Psoas muscle (tissue), 8 donors: ENCODE data around the gene IFNGR1. TPM values are rescaled to one million over a fixed set of nuclear protein-coding genes. Genes with fewer than 3 reads are reported as not detected.

Source experiments
- ATAC-seq, 4 donors: fragments of 200-7000 bp; cut with Tn5 transposase; one replicate each; pipeline ENCODE4 v1.9.1; 2020; ENCODE audit warnings: moderate library complexity in 3 of 4, mild to moderate bottlenecking in 2 of 4
- DNase-seq, 2 donors: peaks; one replicate each; pipeline ENCODE4 v3.0.0-alpha.2; 2020
- H3K27ac ChIP-seq: fragments of 200-600 bp; one replicate; pipeline ENCODE4 v1.8.0; 2022
- H3K27me3 ChIP-seq, 3 donors: fragments of 200-600 bp in 1 of 3; one replicate each; pipeline versions ENCODE4 v1.6.1 to v1.8.0; 2013 to 2022; ENCODE audit warnings: low read length in 2 of 3, mild to moderate bottlenecking in 2 of 3, moderate library complexity in 1 of 3; ENCODE audit not compliant: insufficient read depth in 3 of 3
- H3K36me3 ChIP-seq, 2 donors: fragments of 200-600 bp in 1 of 2; one replicate each; pipeline versions ENCODE4 v1.6.1 to v1.8.0; 2013 to 2022; ENCODE audit warnings: low read depth in 1 of 2, mild to moderate bottlenecking in 1 of 2, moderate library complexity in 1 of 2; ENCODE audit not compliant: insufficient read depth in 1 of 2
- H3K4me1 ChIP-seq: fragments of 200-600 bp; one replicate; pipeline ENCODE4 v1.8.0; 2022
- H3K4me3 ChIP-seq: fragments of 200-600 bp; one replicate; pipeline ENCODE4 v1.8.0; 2022; ENCODE audit warnings: mild to moderate bottlenecking
- H3K9me3 ChIP-seq: fragments of 200-600 bp; one replicate; pipeline ENCODE4 v1.8.0; 2022
- CTCF ChIP-seq: fragments of 200-600 bp; IDR thresholded peaks from one replicate; pipeline ENCODE4 v1.8.0; 2022; ENCODE audit warnings: antibody characterized with exemption
- WGBS, 3 donors: extraction: QIAGEN DNeasy Blood & Tissue Kit; methylation state at CpG; one replicate each; pipeline versions ENCODE4 v1.1.6 to v1.1.7; 2013; 5-methylcytosine and 5-hydroxymethylcytosine counted together
- intact Hi-C, 2 donors: fragments of 100-400 bp; cut with DNase I; formaldehyde crosslinking; loops; one replicate each; pipeline versions ENCODE4 v1.11.0 to v1.14.2; 2022
- polyA plus RNA-seq, 3 donors: library from polyadenylated mRNA; stranded (reverse); fragments of 200-250 nt; gene quantifications; one replicate each; pipeline ENCODE4 v1.2.3, GENCODE V29; 2013
- total RNA-seq, 4 donors: library from RNA; stranded (reverse); fragmentation: NEBNext Ultra II Directional in 2 of 4; extraction: Animal tissue kit (Norgen Biotek cat#: 25700) in 2 of 4; gene quantifications; one replicate each; pipeline versions ENCODE4 v1.2.1 to v1.2.4, GENCODE V29; 2021 to 2023
- donor health status: healthy with polysubstance abuse.
- donor health status: DM: no; HTN: no; CAD: no; lungs with moderate emphysema.
- donor health status: Bipolar disorder and iron deficiency.
- donor health status: healthy.
- donor health status: DM: yes; HTN: yes; CAD: no.
- donor health status: DM: no; HTN: no; CAD: no.
- donor health status: DM: no; HTN: no; CAD: no.
- donor health status: DM: yes; HTN: yes; CAD: no.

IFNGR1 gene
- total and polyA plus RNA-seq, 7 donors, result 36.9 to 122 (median 50.7) TPM

- ATAC-seq, result no peak
- Histone ChIP-seq H3K4me3 (no peak overlapping the region), H3K4me1 (no peaks in the 10 kb centered on the region), H3K27ac (no peak overlapping the region), H3K36me3 (no peaks in the 10 kb centered on the region), H3K9me3 (no peaks in the 10 kb centered on the region), H3K27me3 (no peaks in the 10 kb centered on the region)
- no peak for DNase-seq
- intact Hi-C loops, result no loop called here
- no peak for TF ChIP-seq CTCF
- 81 to 89% (median 82%) methylated on average over 9 of the region's 9 CpGs for whole genome bisulfite sequencing, 3 donors
Observed at GRCh38 chr6:137165375-137166246, 53.6 kb downstream of the IFNGR1 start.

GRCh38 chr6:137163732-137164318, 55.4 kb downstream of the IFNGR1 start:
- H3K36me3 ChIP-seq, result no peaks in the 10 kb centered on the region
- ATAC-seq (no peak), DNase-seq (no peak)
- no peaks in the 10 kb centered on the region for H3K9me3 ChIP-seq
- intact Hi-C loops, result no loop called here
- H3K4me1 ChIP-seq, result no peaks in the 10 kb centered on the region
- no peak overlapping the region for H3K27ac ChIP-seq
- H3K4me3 ChIP-seq, result no peak overlapping the region
- H3K27me3 ChIP-seq, result no peaks in the 10 kb centered on the region
- 87 to 93% (median 90%) methylated on average over 12 of the region's 12 CpGs for WGBS, 3 donors
- TF ChIP-seq CTCF, result no peak

GRCh38 chr6:137162692-137163306, 56.4 kb downstream of the IFNGR1 start:
- WGBS, 3 donors, result 74 to 79% (median 75%) methylated on average over 3 of the region's 3 CpGs
- DNase-seq, result no peak
- intact Hi-C loops, result no loop called here
- Histone ChIP-seq H3K9me3 (no peaks in the 10 kb centered on the region), H3K27ac (no peak overlapping the region), H3K4me3 (no peak overlapping the region), H3K4me1 (no peaks in the 10 kb centered on the region), H3K27me3 (no peaks in the 10 kb centered on the region), H3K36me3 (no peaks in the 10 kb centered on the region)
- ATAC-seq, result no peak
- TF ChIP-seq CTCF, result no peak

GRCh38 chr6:137161949-137162348, 57.2 kb downstream of the IFNGR1 start:
- no peaks in the 10 kb centered on the region for H3K36me3 ChIP-seq
- TF ChIP-seq CTCF, result no peak
- no peak overlapping the region for H3K27ac ChIP-seq
- no peaks in the 10 kb centered on the region for H3K4me1 ChIP-seq
- DNase-seq (no peak), ATAC-seq (no peak)
- WGBS, 3 donors, result 57 to 68% (median 62%) methylated on average over 5 of the region's 5 CpGs
- no peak overlapping the region for H3K4me3 ChIP-seq
- intact Hi-C loops, result no loop called here
- no peaks in the 10 kb centered on the region for H3K27me3 ChIP-seq
- H3K9me3 ChIP-seq, result no peaks in the 10 kb centered on the region
